ENCODE data around the gene TAB2. TPM values are rescaled to one million over a fixed set of nuclear protein-coding genes. Genes with fewer than 3 reads are reported as not detected.

TAB2 gene
- total and polyA plus RNA-seq, 2 experiments from 2014 or later: 19.8 to 59.2 TPM

- no peaks in the 10 kb centered on the region for H3K27me3 Mint-ChIP-seq (ENCODE audit: insufficient read depth, low read depth, poor library complexity)
- H3K27ac Mint-ChIP-seq: no peak overlapping the region
- H3K4me1 Mint-ChIP-seq: peaks cover 27% of the 10 kb centered on the region
- no peak for ATAC-seq
- H3K27me3 ChIP-seq (ENCODE audit: insufficient read depth): no peaks in the 10 kb centered on the region
- TF ChIP-seq REST (IDR thresholded peaks at IDR 0.05; ENCODE audit: unreplicated experiment): no peak
- TF ChIP-seq NANOG (IDR thresholded peaks at IDR 0.05; ENCODE audit: borderline replicate concordance): no peak
- no peak for TF ChIP-seq ZNF114 (CRISPR knock-in tag; IDR thresholded peaks at IDR 0.05)
- H2AFZ ChIP-seq: no peak overlapping the region
- no peak overlapping the region for H3K27ac ChIP-seq (ENCODE audit: low read depth)
- H3K79me2 ChIP-seq (replicated peaks; ENCODE audit: insufficient read depth): peaks cover 99% of the 10 kb centered on the region
- H3K9me2 ChIP-seq (ENCODE audit: insufficient read depth): no peaks in the 10 kb centered on the region
- no peak overlapping the region for H3K4me2 ChIP-seq
- H3K9me3 Mint-ChIP-seq: no peaks in the 10 kb centered on the region
- peaks cover 23% of the 10 kb centered on the region for H3K4me1 ChIP-seq (ENCODE audit: insufficient read depth)
- H3K4me3 Mint-ChIP-seq: no peak overlapping the region
- H3F3A ChIP-seq (replicated peaks; ENCODE audit: low read depth): no peaks in the 10 kb centered on the region
- no peak overlapping the region for H3K4me3 ChIP-seq
- peaks cover 41% of the 10 kb centered on the region for H4K20me1 ChIP-seq (replicated peaks; ENCODE audit: insufficient read depth)
- no peak for DNase-seq (ENCODE audit: low spot score)
- H3K36me3 ChIP-seq (ENCODE audit: insufficient read depth): no peaks in the 10 kb centered on the region
- H3K36me3 Mint-ChIP-seq (ENCODE audit: low read depth): peaks cover 8% of the 10 kb centered on the region; the same call in 2 of the 3 replicates
These were observed 48.9 kb downstream of the TAB2 start for GRCh38 chr6:149366267-149366921.

GRCh38 chr6:149368065-149368464 lies 50.6 kb downstream of the TAB2 start:
- H3K9me3 Mint-ChIP-seq: no peaks in the 10 kb centered on the region
- TF ChIP-seq ETS1 (IDR thresholded peaks at IDR 0.05): no peak
- no peak for TF ChIP-seq NANOG (IDR thresholded peaks at IDR 0.05; ENCODE audit: borderline replicate concordance)
- TF ChIP-seq POLR2AphosphoS5 (IDR thresholded peaks at IDR 0.05; ENCODE audit: low read depth): no peak

More at GRCh38 chr6:149368065-149368464, 50.6 kb downstream of the TAB2 start:
- H3K27ac ChIP-seq (ENCODE audit: low read depth): no peak overlapping the region
- Mint-ChIP-seq H3K27me3 (ENCODE audit: insufficient read depth, low read depth, poor library complexity) (no peaks in the 10 kb centered on the region), H3K27ac (no peak overlapping the region), H3K4me3 (no peak overlapping the region), H3K4me1 (peaks cover 19% of the 10 kb centered on the region), H3K36me3 (ENCODE audit: low read depth) (peaks cover 3% of the 10 kb centered on the region; the same call in 1 of the 3 replicates)
- no peaks in the 10 kb centered on the region for H3K36me3 ChIP-seq (ENCODE audit: insufficient read depth)
- no peak overlapping the region for H3K4me3 ChIP-seq
- H3K9me2 ChIP-seq (ENCODE audit: insufficient read depth): no peaks in the 10 kb centered on the region
- no peaks in the 10 kb centered on the region for H3F3A ChIP-seq (replicated peaks; ENCODE audit: low read depth)
- peaks cover 31% of the 10 kb centered on the region for H4K20me1 ChIP-seq (replicated peaks; ENCODE audit: insufficient read depth)
- no peaks in the 10 kb centered on the region for H3K27me3 ChIP-seq (ENCODE audit: insufficient read depth)
- ATAC-seq (no peak), DNase-seq (ENCODE audit: low spot score) (no peak)
- H3K4me2 ChIP-seq: no peak overlapping the region
- H3K79me2 ChIP-seq (replicated peaks; ENCODE audit: insufficient read depth): peaks cover 95% of the 10 kb centered on the region
- no peak overlapping the region for H2AFZ ChIP-seq
- peaks cover 18% of the 10 kb centered on the region for H3K4me1 ChIP-seq (ENCODE audit: insufficient read depth)
